Astrocyte (in vitro differentiated cells and primary cell): ENCODE measurements around the gene ASXL1. TPM values are rescaled to one million over a fixed set of nuclear protein-coding genes. Genes with fewer than 3 reads are reported as not detected.

Experiments used
- DNase-seq: peaks from one replicate; pipeline ENCODE4 v3.0.0-alpha.2; 2010; ENCODE audit warnings: low read depth
- FAIRE-seq: peaks from 2 replicates; lab custom pipeline; 2011; peaks lifted over from hg19 to GRCh38; lab: Jason Lieb, UNC
- H2AFZ ChIP-seq: 2 replicates; pipeline ENCODE4 v1.6.0; 2012; ENCODE audit warnings: low read depth, low read length, inconsistent platforms
- H3K27ac ChIP-seq: 2 replicates; pipeline ENCODE4 v1.5.1; 2011; ENCODE audit warnings: low read depth, low read length, inconsistent platforms
- H3K27me3 ChIP-seq: 2 replicates; pipeline ENCODE4 v1.6.0; 2011; ENCODE audit warnings: low read length, inconsistent platforms; ENCODE audit not compliant: insufficient read depth
- H3K36me3 ChIP-seq: 2 replicates; pipeline ENCODE4 v1.5.1; 2011; ENCODE audit warnings: low read length, inconsistent platforms; ENCODE audit not compliant: insufficient read depth
- H3K4me1 ChIP-seq: 2 replicates; pipeline ENCODE4 v1.5.1; 2011; ENCODE audit warnings: low read length, inconsistent platforms; ENCODE audit not compliant: insufficient read depth
- H3K4me2 ChIP-seq: 2 replicates; pipeline ENCODE4 v1.6.0; 2012; ENCODE audit warnings: low read length, inconsistent platforms
- H3K4me3 ChIP-seq: 2 replicates; pipeline ENCODE4 v1.5.1; 2011; ENCODE audit warnings: low read depth, mild to moderate bottlenecking, low read length, inconsistent platforms; ENCODE audit not compliant: insufficient read depth
- H3K79me2 ChIP-seq: 2 replicates; pipeline ENCODE4 v1.6.0; 2012; ENCODE audit warnings: mild to moderate bottlenecking, low read length, inconsistent platforms; ENCODE audit not compliant: insufficient read depth
- H3K9ac ChIP-seq: 2 replicates; pipeline ENCODE4 v1.6.0; 2012; ENCODE audit warnings: mild to moderate bottlenecking, low read length, inconsistent platforms
- H3K9me3 ChIP-seq: 2 replicates; pipeline ENCODE4 v1.5.1; 2012; ENCODE audit warnings: low read depth, mild to moderate bottlenecking, low read length, inconsistent platforms; ENCODE audit not compliant: insufficient read depth
- H4K20me1 ChIP-seq: 2 replicates; pipeline ENCODE4 v1.6.0; 2012; ENCODE audit warnings: low read length, inconsistent platforms; ENCODE audit not compliant: insufficient read depth
- H3K27ac Mint-ChIP-seq: one replicate; pipeline ENCODE4 v1.8.0; 2021; ENCODE audit warnings: mild to moderate bottlenecking, mixed read lengths; ENCODE audit not compliant: unreplicated experiment
- H3K27me3 Mint-ChIP-seq: one replicate; pipeline ENCODE4 v1.8.0; 2021; ENCODE audit warnings: low read depth, mixed read lengths; ENCODE audit not compliant: unreplicated experiment
- H3K36me3 Mint-ChIP-seq: one replicate; pipeline ENCODE4 v1.8.0; 2021; ENCODE audit warnings: low read depth, mixed read lengths; ENCODE audit not compliant: unreplicated experiment
- H3K4me1 Mint-ChIP-seq: one replicate; pipeline ENCODE4 v1.8.0; 2021; ENCODE audit warnings: low read depth, mixed read lengths; ENCODE audit not compliant: unreplicated experiment
- H3K4me3 Mint-ChIP-seq: one replicate; pipeline ENCODE4 v1.8.0; 2021; ENCODE audit warnings: mild to moderate bottlenecking, moderate library complexity, mixed read lengths; ENCODE audit not compliant: unreplicated experiment
- H3K9me3 Mint-ChIP-seq: one replicate; pipeline ENCODE4 v1.8.0; 2021; ENCODE audit warnings: mild to moderate bottlenecking, mixed read lengths; ENCODE audit not compliant: unreplicated experiment
- EZH2 ChIP-seq: IDR thresholded peaks from 2 replicates; pipeline ENCODE4 v1.6.1; 2012; ENCODE audit warnings: mild to moderate bottlenecking, low read length, inconsistent platforms; ENCODE audit not compliant: insufficient read depth
- total RNA-seq: library from RNA; stranded (reverse); gene quantifications from 2 replicates; pipeline ENCODE4 v1.2.1, GENCODE V29; 2021
- TF ChIP-seq, protein P1 (sequence below): IDR thresholded peaks from 2 replicates; pipeline ENCODE4 v1.5.1; 2011; ENCODE audit warnings: low read depth, mild to moderate bottlenecking, inconsistent platforms, low read length, moderate library complexity; ENCODE audit not compliant: insufficient read depth

ASXL1 gene
- total RNA-seq, 1 donor from 2014 or later, result 62.4 TPM

- no peak overlapping the region for H3K4me3 Mint-ChIP-seq
- Histone ChIP-seq H3K27me3 (no peaks in the 10 kb centered on the region), H2AFZ (no peak overlapping the region), H3K9ac (no peak overlapping the region), H3K4me3 (no peak overlapping the region), H3K4me1 (no peaks in the 10 kb centered on the region), H3K79me2 (peaks cover 85% of the 10 kb centered on the region), H4K20me1 (peaks cover 64% of the 10 kb centered on the region), H3K27ac (no peak overlapping the region), H3K9me3 (no peaks in the 10 kb centered on the region), H3K36me3 (no peaks in the 10 kb centered on the region), H3K4me2 (no peak overlapping the region)
- H3K9me3 Mint-ChIP-seq, result no peaks in the 10 kb centered on the region
- TF ChIP-seq, protein P1, sequence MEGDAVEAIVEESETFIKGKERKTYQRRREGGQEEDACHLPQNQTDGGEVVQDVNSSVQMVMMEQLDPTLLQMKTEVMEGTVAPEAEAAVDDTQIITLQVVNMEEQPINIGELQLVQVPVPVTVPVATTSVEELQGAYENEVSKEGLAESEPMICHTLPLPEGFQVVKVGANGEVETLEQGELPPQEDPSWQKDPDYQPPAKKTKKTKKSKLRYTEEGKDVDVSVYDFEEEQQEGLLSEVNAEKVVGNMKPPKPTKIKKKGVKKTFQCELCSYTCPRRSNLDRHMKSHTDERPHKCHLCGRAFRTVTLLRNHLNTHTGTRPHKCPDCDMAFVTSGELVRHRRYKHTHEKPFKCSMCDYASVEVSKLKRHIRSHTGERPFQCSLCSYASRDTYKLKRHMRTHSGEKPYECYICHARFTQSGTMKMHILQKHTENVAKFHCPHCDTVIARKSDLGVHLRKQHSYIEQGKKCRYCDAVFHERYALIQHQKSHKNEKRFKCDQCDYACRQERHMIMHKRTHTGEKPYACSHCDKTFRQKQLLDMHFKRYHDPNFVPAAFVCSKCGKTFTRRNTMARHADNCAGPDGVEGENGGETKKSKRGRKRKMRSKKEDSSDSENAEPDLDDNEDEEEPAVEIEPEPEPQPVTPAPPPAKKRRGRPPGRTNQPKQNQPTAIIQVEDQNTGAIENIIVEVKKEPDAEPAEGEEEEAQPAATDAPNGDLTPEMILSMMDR, result no peak
- no peak for TF ChIP-seq EZH2
- H3K27ac Mint-ChIP-seq, result no peak overlapping the region
- FAIRE-seq (no peak), DNase-seq (no peak)
- H3K4me1 Mint-ChIP-seq, result peaks cover 15% of the 10 kb centered on the region
- no peaks in the 10 kb centered on the region for H3K36me3 Mint-ChIP-seq
- H3K27me3 Mint-ChIP-seq, result no peaks in the 10 kb centered on the region
Observed at GRCh38 chr20:32411955-32412706, 54.0 kb downstream of the ASXL1 start.

DNA sequence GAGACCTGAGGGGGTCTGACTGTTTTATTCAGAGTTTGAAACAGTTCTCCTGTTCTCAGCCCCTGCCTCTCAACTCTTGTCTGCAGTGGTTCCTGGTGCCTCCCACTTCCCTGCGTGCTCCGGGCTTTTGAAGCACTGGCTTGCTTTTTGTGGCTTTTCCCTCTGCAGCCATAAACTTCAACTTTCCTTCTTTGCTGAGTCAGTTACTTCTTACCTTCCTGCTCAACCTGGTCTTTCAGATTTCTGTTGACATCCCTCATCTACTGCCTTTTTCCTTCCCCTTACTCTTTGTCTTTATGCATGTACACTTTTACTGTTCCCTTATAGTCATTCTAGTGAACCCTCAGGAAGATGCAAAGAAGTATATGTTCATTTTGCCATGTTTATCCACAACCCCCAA is 57.4 kb downstream of the ASXL1 start:
- Histone ChIP-seq H3K9ac (no peak overlapping the region), H3K4me2 (no peak overlapping the region), H3K27ac (no peak overlapping the region), H3K79me2 (peaks cover 86% of the 10 kb centered on the region), H2AFZ (no peak overlapping the region), H3K9me3 (no peaks in the 10 kb centered on the region), H3K4me1 (no peaks in the 10 kb centered on the region), H3K4me3 (no peak overlapping the region), H4K20me1 (peaks cover 59% of the 10 kb centered on the region), H3K27me3 (no peaks in the 10 kb centered on the region), H3K36me3 (no peaks in the 10 kb centered on the region)
- Mint-ChIP-seq H3K4me3 (no peak overlapping the region), H3K36me3 (no peaks in the 10 kb centered on the region), H3K9me3 (no peaks in the 10 kb centered on the region), H3K27ac (no peak overlapping the region), H3K4me1 (peaks cover 15% of the 10 kb centered on the region), H3K27me3 (no peaks in the 10 kb centered on the region)
- FAIRE-seq, result no peak
- DNase-seq, result no peak
- TF ChIP-seq, protein P1, result no peak
- TF ChIP-seq EZH2, result no peak

- Mint-ChIP-seq H3K9me3 (no peaks in the 10 kb centered on the region), H3K27me3 (no peaks in the 10 kb centered on the region), H3K27ac (no peak overlapping the region), H3K4me1 (peaks cover 15% of the 10 kb centered on the region), H3K36me3 (no peaks in the 10 kb centered on the region), H3K4me3 (no peak overlapping the region)
- H4K20me1 ChIP-seq, result peaks cover 57% of the 10 kb centered on the region
- no peak overlapping the region for H3K9ac ChIP-seq
- no peak overlapping the region for H3K27ac ChIP-seq
- no peaks in the 10 kb centered on the region for H3K36me3 ChIP-seq
- no peaks in the 10 kb centered on the region for H3K4me1 ChIP-seq
- H3K4me2 ChIP-seq, result no peak overlapping the region
- H3K27me3 ChIP-seq, result no peaks in the 10 kb centered on the region
- H2AFZ ChIP-seq, result no peak overlapping the region
- H3K9me3 ChIP-seq, result no peaks in the 10 kb centered on the region
- no peak overlapping the region for H3K4me3 ChIP-seq
- FAIRE-seq, result no peak
- peaks cover 84% of the 10 kb centered on the region for H3K79me2 ChIP-seq
- TF ChIP-seq EZH2, result no peak
- TF ChIP-seq, protein P1, result no peak
- no peak for DNase-seq
Observed at GRCh38 chr20:32416206-32416605, 58.1 kb downstream of the ASXL1 start.
